ENCODE data around the gene ACBD5.

ACBD5 gene

DNA sequence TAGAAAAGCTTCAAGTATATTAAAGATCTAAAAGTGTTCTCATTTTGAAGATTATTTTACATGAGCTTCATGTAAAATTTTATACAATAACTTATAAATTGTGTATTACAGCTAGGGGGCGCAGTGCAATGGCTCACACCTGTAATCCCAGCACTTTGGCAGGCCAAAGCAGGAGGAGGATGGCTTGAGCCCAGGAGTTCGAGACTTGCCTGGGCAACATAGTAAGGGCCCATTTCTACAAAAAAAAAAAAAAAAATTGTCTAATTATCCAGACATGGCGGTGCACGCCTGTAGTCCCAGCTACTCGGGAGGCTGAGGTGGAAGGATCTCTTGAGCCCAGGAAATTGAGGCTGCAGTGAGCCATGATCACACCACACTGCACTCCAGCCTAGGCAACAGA is 16.6 kb downstream of the ACBD5 start:
- TF ChIP-seq, protein P1, sequence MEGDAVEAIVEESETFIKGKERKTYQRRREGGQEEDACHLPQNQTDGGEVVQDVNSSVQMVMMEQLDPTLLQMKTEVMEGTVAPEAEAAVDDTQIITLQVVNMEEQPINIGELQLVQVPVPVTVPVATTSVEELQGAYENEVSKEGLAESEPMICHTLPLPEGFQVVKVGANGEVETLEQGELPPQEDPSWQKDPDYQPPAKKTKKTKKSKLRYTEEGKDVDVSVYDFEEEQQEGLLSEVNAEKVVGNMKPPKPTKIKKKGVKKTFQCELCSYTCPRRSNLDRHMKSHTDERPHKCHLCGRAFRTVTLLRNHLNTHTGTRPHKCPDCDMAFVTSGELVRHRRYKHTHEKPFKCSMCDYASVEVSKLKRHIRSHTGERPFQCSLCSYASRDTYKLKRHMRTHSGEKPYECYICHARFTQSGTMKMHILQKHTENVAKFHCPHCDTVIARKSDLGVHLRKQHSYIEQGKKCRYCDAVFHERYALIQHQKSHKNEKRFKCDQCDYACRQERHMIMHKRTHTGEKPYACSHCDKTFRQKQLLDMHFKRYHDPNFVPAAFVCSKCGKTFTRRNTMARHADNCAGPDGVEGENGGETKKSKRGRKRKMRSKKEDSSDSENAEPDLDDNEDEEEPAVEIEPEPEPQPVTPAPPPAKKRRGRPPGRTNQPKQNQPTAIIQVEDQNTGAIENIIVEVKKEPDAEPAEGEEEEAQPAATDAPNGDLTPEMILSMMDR (IDR thresholded peaks at IDR 0.05; ENCODE audit: low read depth, low read length, missing control alignments) = peak; percentile 65
- DNase-seq (ENCODE audit: extremely low read depth, low read depth) = no peak
- H3K4me3 ChIP-seq (replicated peaks; ENCODE audit: low read depth, low read length) = no peak overlapping the region

DNA sequence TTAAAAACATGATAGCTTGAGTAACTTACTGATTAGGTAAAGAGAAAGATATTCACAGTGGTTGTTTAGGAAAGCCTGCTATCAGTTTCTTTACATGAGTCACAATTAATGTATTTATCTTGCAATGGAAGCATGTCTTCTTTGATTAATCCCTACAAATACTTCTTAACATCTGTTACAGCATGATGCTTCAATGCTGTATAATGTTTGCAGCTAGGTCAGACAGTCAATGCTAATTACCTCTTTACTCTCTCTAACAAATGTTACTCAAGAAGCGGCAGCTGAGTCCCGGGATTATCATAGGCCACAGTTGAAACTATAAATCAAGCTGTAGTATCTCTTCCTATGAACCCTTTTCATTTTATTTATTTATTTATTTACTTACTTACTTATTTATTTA is 33.2 kb downstream of the ACBD5 start:
- TF ChIP-seq, protein P1 (IDR thresholded peaks at IDR 0.05; ENCODE audit: low read depth, low read length, missing control alignments) = no peak
- no peak for DNase-seq (ENCODE audit: extremely low read depth, low read depth)
- no peak overlapping the region for H3K4me3 ChIP-seq (replicated peaks; ENCODE audit: low read depth, low read length)

DNA sequence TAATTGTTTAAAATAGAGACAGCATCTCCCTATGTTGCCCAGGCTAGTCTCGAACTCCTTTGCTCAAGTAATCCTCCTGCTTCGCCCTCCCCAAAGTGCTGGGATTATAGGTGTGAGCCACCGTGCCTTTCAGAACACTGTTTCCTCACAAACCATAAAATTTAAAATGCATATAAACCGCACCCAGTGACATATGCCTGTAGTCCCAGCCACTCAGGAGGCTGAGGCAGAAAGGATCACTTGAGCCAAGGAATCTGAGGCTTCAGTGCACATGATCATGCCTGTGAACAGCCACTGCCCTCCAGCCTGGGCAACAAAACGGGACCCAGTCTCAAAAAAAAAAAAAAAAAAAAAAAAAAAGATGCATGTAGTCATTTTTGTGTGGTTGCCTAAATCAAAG is 36.8 kb downstream of the ACBD5 start:
- TF ChIP-seq, protein P1 (IDR thresholded peaks at IDR 0.05; ENCODE audit: low read depth, low read length, missing control alignments) = no peak
- no peak for DNase-seq (ENCODE audit: extremely low read depth, low read depth)
- no peak overlapping the region for H3K4me3 ChIP-seq (replicated peaks; ENCODE audit: low read depth, low read length)

DNA sequence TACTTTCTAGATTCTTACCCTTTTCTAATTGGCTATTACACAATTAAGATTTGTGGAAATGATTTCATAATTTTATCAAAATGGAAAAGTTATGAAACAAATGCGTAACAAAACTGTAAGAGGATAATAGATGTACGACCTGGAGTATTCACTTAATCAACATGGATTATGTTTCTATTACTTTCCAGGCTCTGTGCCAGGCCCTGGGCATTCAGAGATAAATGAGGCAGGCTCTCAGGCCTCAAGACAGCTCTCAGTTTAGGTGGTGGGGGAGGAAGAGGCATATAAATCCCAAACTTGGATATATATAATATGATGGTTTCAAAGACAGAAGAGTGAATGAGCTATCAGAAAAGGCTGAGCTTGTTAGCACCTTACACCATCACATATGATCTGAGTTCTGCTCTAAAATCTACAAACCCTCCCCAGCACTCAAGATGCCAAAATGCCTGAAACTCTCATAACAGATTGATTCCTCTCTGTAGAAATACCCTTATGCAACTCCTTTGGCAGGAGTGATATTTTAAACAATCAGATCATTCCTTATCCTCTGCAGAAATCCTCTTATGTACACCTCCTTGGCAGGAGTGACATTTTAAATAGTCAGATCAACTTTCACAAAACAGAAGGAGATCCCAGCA is 42.5 kb downstream of the ACBD5 start:
- no peak for DNase-seq (ENCODE audit: extremely low read depth, low read depth)
- TF ChIP-seq, protein P1 (IDR thresholded peaks at IDR 0.05; ENCODE audit: low read depth, low read length, missing control alignments) = no peak
- no peak overlapping the region for H3K4me3 ChIP-seq (replicated peaks; ENCODE audit: low read depth, low read length)

DNA sequence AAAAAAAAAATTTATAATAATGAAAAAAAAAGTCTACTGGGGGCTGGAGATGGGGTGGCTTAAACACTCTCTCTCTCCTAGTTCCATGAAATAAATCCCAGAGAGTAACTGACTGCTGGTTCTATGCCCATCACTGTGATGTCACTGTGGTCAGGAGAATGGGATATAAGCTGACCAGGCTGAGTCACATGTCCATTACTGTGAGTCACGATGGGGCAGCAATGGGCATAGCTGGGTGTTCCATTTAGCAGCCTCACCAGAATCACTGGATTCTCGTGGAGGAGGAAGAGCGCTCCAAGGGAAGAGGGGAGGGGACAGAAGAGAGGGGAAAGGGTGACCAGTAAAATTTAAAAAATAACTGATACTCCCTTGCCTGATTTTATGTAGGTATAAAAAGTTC is 48.3 kb downstream of the ACBD5 start:
- no peak overlapping the region for H3K4me3 ChIP-seq (replicated peaks; ENCODE audit: low read depth, low read length)
- TF ChIP-seq, protein P1 (IDR thresholded peaks at IDR 0.05; ENCODE audit: low read depth, low read length, missing control alignments) = no peak
- DNase-seq (ENCODE audit: extremely low read depth, low read depth) = peak; percentile 63

DNA sequence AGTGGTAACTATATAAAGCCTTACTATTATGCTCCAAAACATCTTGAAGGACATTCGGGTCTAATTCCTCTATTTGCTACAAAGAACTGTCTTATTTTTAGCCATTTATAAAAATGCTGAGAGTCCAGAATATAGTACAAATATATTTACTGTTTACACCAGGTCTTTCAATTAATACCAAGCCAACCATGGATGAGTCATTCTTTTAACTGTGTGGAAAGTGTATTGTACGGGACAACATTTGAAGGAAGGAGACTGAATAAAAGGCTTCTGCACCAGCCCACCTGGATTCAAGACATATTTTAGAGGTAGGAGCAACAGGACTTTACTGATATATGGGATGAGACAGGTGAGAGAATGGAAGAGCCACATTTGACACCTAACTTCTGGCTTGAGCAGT is 50.1 kb downstream of the ACBD5 start:
- H3K4me3 ChIP-seq (replicated peaks; ENCODE audit: low read depth, low read length) = no peak overlapping the region
- DNase-seq (ENCODE audit: extremely low read depth, low read depth) = no peak
- TF ChIP-seq, protein P1 (IDR thresholded peaks at IDR 0.05; ENCODE audit: low read depth, low read length, missing control alignments) = no peak

DNA sequence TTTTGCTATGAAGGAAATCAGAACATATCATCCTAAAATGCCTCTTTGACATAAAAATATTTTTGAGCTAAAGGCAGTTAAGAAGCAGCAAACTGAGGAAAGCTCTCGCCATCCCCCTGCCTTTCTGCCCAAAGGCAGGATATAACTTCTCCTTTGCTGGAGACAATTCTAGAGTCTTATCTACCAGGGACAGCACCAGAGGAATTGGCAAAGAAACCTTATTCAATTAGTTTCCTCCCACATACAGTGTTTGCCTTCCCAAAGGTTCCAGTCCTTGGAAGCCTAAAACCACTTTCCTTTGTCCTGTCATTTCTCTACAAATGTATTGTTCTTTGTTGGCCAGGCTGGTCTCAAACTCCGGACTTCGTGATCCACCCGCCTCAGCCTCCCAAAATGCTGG is 51.7 kb downstream of the ACBD5 start:
- TF ChIP-seq, protein P1 (IDR thresholded peaks at IDR 0.05; ENCODE audit: low read depth, low read length, missing control alignments) = no peak
- H3K4me3 ChIP-seq (replicated peaks; ENCODE audit: low read depth, low read length) = no peak overlapping the region
- DNase-seq (ENCODE audit: extremely low read depth, low read depth) = no peak

Measured in HFF-Myc (cell line).